ENCODE data around the gene EBF4. TPM values are rescaled to one million over a fixed set of nuclear protein-coding genes. Genes with fewer than 3 reads are reported as not detected.

The EBF4 gene
- total RNA-seq, 1 donor from 2014 or later = 17.9 TPM

DNA sequence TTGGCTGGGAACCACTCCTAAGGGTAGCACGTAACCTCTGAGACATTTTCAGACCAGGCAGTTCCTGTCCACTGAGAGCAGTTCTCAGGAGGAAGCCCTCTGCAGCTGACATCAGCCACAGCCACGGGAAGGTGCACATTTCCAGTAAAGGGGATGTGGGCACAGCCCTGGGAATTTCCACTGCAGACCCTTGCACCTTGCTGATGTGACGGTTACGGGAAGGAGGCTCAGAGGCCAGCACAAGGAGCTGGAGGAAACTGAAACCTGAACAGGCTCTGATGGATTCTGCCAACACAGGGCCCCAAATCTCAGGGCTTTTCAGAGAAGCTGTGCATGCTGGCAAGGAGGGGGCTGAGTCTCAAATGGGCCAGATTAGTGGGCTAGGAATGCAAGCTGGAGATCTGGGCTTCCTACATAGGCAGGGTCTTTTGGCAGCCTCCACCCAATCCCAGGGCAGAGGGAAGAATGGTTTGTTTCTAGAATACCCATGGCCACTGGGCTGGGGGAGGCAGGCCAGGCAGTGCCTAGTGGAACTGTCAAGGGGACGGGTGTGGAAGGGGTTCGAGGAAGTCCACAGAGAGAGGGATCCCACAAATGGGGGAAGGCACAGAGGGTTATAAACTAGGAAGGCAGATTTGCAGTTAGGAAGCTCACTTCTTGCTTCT lies 14.2 kb downstream of the EBF4 start:
- no peak overlapping the region for H3K27ac Mint-ChIP-seq
- H3K27me3 Mint-ChIP-seq = peaks cover 22% of the 10 kb centered on the region
- TF ChIP-seq, protein P1, sequence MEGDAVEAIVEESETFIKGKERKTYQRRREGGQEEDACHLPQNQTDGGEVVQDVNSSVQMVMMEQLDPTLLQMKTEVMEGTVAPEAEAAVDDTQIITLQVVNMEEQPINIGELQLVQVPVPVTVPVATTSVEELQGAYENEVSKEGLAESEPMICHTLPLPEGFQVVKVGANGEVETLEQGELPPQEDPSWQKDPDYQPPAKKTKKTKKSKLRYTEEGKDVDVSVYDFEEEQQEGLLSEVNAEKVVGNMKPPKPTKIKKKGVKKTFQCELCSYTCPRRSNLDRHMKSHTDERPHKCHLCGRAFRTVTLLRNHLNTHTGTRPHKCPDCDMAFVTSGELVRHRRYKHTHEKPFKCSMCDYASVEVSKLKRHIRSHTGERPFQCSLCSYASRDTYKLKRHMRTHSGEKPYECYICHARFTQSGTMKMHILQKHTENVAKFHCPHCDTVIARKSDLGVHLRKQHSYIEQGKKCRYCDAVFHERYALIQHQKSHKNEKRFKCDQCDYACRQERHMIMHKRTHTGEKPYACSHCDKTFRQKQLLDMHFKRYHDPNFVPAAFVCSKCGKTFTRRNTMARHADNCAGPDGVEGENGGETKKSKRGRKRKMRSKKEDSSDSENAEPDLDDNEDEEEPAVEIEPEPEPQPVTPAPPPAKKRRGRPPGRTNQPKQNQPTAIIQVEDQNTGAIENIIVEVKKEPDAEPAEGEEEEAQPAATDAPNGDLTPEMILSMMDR (conservative IDR thresholded peaks at IDR 0.05) = no peak

DNA sequence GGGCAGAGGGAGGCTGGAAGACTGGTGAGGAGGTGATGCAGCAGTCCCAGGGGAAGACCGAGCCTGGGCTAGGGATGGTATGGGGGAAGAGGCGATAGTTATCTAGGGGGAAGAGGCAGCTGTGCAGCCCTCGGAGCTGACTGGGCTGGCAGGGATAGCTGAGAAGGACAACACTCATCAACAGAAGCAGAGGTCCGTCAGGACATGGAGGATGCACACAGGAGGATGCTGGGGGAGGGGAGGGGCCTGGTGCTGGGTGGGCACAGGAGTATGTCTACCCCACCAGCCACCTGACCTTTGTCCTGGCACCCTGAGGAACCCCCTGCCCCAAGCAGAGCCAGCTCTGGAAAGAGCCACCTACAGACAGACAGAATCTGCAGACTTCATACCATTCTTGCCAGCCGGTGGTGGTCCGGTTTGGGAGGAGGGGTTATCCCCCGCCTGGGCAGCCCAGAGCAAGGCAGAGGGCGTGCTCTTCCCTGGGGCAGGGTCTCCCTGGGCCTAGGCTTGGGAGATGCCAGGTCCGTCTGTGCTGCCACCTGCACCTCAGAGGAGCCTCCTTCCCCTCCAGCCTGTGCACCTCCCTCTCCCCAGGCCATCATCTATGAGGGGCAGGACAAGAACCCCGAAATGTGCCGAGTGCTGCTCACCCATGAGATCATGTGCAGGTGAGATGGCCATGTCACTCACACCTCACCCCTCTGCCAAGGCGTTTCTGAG lies 14.9 kb downstream of the EBF4 start:
- Mint-ChIP-seq H3K9me3 (no peaks in the 10 kb centered on the region), H3K27ac (no peak overlapping the region), H3K4me3 (no peak overlapping the region), H3K4me1 (ENCODE audit: unreplicated experiment) (peaks cover 5% of the 10 kb centered on the region), H3K36me3 (no peaks in the 10 kb centered on the region), H3K27me3 (peaks cover 19% of the 10 kb centered on the region)
- TF ChIP-seq, protein P1 (conservative IDR thresholded peaks at IDR 0.05) = no peak
- DNase-seq (ENCODE audit: extremely low spot score, unreplicated experiment) = peak; percentile 58

More for the DNA sequence above, 14.2 kb downstream of the EBF4 start:
- Mint-ChIP-seq H3K36me3 (no peaks in the 10 kb centered on the region), H3K4me1 (ENCODE audit: unreplicated experiment) (peaks cover 5% of the 10 kb centered on the region), H3K4me3 (no peak overlapping the region), H3K9me3 (no peaks in the 10 kb centered on the region)
- peak; percentile 59 for DNase-seq (ENCODE audit: extremely low spot score, unreplicated experiment)

DNA sequence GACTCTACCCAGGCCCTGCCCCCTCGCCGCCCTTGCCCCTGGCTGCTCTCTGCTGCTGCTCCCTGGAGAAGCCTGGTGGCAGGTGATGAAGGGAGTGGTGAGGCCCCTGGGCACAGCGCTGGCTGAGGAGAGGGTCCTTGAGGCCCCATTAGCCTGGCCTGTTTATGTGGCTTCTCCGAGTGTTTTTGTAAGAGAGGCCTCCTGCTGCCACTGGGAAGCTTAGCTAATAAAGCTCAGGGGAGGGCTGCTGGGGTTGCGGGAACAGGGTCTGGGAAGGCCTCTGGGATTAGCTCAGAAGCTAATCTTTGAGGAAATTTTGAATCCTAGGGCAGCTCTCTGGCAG lies 15.5 kb downstream of the EBF4 start:
- Mint-ChIP-seq H3K36me3 (no peaks in the 10 kb centered on the region), H3K4me1 (ENCODE audit: unreplicated experiment) (peaks cover 5% of the 10 kb centered on the region), H3K9me3 (no peaks in the 10 kb centered on the region), H3K27me3 (peaks cover 19% of the 10 kb centered on the region), H3K4me3 (no peak overlapping the region), H3K27ac (no peak overlapping the region)
- TF ChIP-seq, protein P1 (conservative IDR thresholded peaks at IDR 0.05) = no peak
- DNase-seq (ENCODE audit: extremely low spot score, unreplicated experiment) = no peak

DNA sequence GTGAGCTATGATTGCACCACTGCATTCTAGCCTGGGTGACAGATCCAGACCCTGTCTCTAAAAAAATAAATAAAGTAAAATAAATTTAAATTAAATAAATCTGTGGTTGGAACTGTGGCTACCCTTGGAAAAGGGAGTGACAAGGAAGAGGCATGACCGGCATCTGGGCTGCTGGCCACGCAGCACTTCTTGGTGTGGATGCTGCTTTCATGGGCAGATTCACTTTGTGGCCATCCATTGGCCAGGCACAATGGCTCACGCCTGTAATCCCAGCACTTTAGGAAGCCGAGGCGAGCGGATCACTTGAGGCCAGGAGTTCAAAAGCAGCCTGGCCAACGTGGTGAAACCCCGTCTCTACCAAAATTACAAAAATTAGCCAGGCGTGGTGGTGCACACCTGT lies 16.1 kb downstream of the EBF4 start:
- peak; percentile 39 for DNase-seq (ENCODE audit: extremely low spot score, unreplicated experiment)
- Mint-ChIP-seq H3K4me3 (no peak overlapping the region), H3K27ac (no peak overlapping the region), H3K27me3 (peaks cover 19% of the 10 kb centered on the region), H3K4me1 (ENCODE audit: unreplicated experiment) (peaks cover 5% of the 10 kb centered on the region), H3K9me3 (no peaks in the 10 kb centered on the region), H3K36me3 (no peaks in the 10 kb centered on the region)
- TF ChIP-seq, protein P1 (conservative IDR thresholded peaks at IDR 0.05) = no peak

DNA sequence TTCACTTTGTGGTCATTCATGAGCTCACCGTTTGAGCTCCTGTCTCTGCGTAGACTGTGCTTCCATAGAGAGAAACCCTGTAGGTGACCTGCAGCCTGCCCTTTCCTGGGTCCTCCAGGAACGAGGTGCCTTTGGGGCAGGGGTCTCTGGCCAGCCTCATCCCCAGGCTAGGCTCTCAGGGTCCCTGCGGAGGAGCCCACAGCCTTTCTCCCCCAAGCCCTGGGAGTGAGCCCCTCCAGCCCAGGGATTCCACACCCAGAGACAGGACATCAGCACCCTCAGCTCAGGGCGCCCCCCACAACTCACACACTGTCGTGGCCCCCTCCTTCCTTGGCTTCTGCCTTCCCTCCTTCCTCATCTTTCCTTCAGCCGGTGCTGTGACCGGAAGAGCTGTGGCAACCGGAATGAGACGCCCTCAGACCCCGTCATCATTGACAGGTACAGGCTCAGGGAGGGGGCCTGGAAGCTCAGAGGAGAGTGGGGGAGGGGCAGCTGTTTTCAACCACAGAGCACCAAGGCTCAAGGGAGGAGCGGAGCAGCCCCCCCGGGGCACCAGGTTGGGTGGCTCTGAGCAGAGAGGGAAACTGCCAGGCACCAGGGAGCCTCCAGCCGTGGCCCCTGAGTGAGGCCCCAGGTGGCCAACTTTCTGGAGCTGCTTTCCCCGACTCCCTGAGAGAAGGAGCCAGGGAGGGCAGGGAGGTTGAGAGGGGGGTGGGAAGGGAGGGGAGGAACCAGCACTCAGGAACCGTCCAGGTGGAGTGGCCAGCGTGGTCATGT lies 16.8 kb downstream of the EBF4 start:
- DNase-seq (ENCODE audit: extremely low spot score, unreplicated experiment) = peak; percentile 60
- H3K9me3 Mint-ChIP-seq = no peaks in the 10 kb centered on the region
- no peak overlapping the region for H3K27ac Mint-ChIP-seq
- no peaks in the 10 kb centered on the region for H3K36me3 Mint-ChIP-seq
- peaks cover 5% of the 10 kb centered on the region for H3K4me1 Mint-ChIP-seq (ENCODE audit: unreplicated experiment)
- no peak overlapping the region for H3K4me3 Mint-ChIP-seq
- TF ChIP-seq, protein P1 (conservative IDR thresholded peaks at IDR 0.05) = no peak
- H3K27me3 Mint-ChIP-seq = peaks cover 17% of the 10 kb centered on the region
